ENCODE results near the gene NMU.

GRCh38 chr4:55553441-55554201, 82.5 kb downstream of the NMU start:
- TF ChIP-seq CTCF (conservative IDR thresholded peaks at IDR 0.05): no peak
- TF ChIP-seq ZFX (IDR thresholded peaks at IDR 0.05): no peak

Data from C4-2B (cell line).